Activated gamma-delta T cell (primary cell): ENCODE measurements around the gene CDK5RAP2.
"Not testable (repeated sequence)": the region's sequence is repeated elsewhere in the genome, so short reads cannot be mapped to it uniquely, and the experiment has no call there.

Source experiments
- DNase-seq: peaks from one replicate; lab custom pipeline; 2025; lab: John Stamatoyannopoulos, UW

CDK5RAP2 gene

GRCh38 chr9:120473608-120474007 lies 106.4 kb downstream of the CDK5RAP2 start:
- no peak for DNase-seq

- DNase-seq, result no peak
These were observed 114.1 kb downstream of the CDK5RAP2 start for GRCh38 chr9:120465685-120466407.

- no peak for DNase-seq
These were observed 115.0 kb downstream of the CDK5RAP2 start for GRCh38 chr9:120464887-120465421.

GRCh38 chr9:120464176-120464886 lies 115.6 kb downstream of the CDK5RAP2 start:
- DNase-seq, result no peak

DNA sequence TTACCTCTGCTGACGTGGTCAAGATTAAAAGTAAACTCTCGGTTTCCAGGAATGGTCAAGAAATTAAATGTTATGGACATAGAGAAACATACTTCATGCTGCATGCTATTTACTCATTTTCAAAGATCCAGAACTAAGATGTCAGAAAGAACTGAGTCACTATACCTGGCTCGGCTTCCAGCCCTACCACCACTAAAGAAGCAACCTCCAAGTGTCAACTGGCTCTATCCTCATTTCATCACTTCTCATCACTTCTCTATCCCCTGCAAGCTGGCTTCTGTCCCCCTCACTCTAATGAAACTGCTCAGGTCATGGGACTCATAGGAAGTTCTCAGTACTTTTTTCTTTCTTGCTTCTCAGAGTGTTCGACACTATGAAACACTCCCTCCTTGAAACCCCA lies 116.2 kb downstream of the CDK5RAP2 start:
- no peak for DNase-seq

DNA sequence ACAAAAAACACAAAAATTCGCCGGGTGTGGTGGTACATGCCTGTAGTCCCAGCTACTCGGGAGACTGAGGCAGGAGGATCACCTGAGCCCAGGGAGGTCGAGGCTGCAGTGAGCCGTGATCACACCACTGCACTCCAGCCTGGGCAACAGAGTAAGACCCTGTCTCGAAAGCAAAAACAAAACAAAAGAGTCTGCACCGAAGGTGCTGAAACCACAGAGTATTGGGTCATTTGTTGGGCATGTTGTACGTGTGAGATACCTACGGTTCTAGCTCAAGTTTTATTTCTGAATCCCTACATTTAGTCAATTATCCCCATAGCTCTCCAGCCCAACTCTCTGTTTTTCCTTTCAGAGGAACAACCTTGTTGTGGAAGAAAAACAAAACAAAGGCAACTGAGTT lies 118.3 kb downstream of the CDK5RAP2 start:
- not testable (repeated sequence) for DNase-seq

DNA sequence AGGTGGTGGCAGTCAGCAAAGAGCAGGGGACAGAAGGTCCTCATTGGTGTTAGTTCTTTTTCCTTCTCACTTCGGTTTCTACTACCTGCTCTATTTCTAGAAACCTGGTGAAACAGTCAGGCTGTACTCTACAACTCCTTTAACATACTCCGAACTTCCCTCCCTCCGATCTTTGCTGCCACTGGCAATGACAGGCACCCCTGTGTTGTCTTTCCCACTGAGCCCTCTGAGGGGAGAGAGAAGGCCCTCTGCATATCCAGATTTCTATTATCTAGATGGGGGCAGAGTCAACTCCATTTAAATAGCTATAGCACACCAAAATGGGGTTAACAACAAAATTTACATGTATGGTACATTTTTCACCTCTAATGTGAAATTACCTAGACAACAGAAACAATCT lies 123.7 kb downstream of the CDK5RAP2 start:
- DNase-seq, result no peak

- DNase-seq, result no peak
These were observed 125.5 kb downstream of the CDK5RAP2 start for GRCh38 chr9:120454467-120454866.

DNA sequence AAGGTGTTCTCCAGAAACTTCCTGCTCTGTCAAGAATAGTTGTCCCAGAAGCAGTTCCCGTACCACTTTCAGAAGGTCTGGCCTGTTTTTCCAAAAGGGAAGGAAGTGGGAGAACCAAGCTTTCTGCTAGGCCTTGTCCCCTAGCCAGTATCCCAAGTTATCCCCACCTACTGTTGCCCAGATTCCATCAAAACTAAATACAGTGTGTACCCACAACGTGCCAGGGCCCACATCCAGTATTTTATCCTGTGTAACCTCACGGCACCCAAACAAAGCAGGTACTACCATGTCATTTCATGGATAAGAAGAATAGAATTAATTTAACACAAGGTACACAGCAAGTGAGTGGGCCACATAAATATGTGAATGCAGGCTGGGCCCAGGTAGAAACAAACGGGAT lies 126.2 kb downstream of the CDK5RAP2 start:
- no peak for DNase-seq

- DNase-seq, result no peak
These were observed 127.3 kb downstream of the CDK5RAP2 start for GRCh38 chr9:120452631-120453030.

GRCh38 chr9:120450916-120451315 lies 129.1 kb downstream of the CDK5RAP2 start:
- no peak for DNase-seq

DNA sequence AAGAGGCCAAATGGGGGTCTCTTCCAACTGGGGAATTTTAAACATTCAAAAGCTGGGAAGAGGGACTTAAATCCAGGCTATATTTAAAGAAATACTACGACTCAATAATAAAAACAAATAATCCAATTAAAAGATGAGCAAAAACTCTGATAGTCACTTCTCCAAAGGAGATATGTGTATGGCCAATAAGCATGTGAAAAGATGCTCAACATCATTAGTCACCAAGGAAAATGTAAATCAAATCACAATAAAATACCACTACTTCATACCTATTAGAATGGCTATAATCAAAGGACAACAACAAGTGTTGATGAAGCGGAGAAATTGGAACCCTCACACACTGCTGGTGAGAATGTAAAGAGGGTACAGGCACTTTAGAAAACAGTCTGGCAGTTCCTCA lies 130.4 kb downstream of the CDK5RAP2 start:
- no peak for DNase-seq

- DNase-seq, result no peak
These were observed 131.9 kb downstream of the CDK5RAP2 start for GRCh38 chr9:120447959-120448500.

- DNase-seq, result no peak
These were observed 133.3 kb downstream of the CDK5RAP2 start for GRCh38 chr9:120446671-120447070.

DNA sequence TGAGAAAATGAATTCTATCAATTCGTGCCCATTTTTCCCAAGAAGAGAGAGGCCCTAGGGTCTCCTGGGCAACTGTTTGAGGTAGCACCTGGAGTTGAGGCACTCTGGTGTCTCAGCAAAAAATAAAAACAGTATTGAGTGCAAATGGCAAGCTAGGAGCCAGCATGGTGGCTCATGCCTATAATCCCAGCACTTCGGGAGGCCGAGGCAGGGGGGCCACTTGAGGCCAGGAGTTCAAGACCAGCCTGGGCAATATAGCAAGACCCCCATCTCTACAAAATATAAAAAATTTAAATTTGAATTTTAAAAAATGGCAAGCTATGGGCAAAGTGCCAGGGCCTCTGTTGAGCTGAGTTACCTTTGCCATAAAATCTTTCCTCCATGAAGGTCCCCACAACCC lies 136.0 kb downstream of the CDK5RAP2 start:
- no peak for DNase-seq

GRCh38 chr9:120443489-120443888 lies 136.5 kb downstream of the CDK5RAP2 start:
- DNase-seq, result no peak

GRCh38 chr9:120442308-120442995 lies 137.5 kb downstream of the CDK5RAP2 start:
- DNase-seq, result no peak

DNA sequence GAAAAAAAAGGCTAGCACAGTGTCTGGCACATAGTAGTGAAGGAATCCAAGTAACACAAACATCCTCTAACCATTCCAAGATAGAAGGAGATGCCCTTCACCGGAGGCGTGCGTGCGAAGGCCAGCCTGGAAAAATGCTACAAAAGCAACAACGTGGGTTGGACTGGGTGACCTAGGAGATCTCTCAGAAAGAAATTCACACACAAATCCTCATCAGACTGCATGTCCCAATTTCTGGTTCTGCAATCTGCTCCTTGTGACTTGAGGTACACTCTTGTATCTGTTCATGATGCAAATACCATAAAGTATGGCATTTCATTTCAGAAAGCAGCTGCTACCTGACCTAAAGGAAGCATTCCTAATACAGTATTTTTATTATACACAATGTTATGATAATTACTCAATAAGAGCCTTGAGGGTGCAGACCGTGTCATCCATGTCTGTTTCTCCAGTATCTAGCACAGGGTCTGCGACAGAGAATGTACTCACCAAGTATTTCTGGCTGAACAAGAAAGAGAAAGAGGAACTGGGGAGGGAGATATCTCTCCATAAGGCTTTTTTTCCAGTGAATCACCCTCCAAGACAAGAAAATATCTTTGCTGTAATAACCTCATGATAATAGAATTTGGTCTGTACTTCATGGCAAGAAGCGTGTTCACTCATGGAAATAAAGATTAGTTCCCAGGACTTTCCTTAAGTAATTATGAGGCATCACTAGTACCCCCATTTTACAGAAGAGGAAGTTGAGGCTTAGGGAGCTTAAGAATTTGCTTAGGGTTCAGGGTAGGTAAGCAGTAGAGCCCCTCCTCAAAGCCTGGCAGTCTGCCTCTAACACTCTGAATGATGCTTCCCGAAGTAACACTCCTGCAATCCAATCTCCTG lies 138.3 kb downstream of the CDK5RAP2 start:
- no peak for DNase-seq

DNA sequence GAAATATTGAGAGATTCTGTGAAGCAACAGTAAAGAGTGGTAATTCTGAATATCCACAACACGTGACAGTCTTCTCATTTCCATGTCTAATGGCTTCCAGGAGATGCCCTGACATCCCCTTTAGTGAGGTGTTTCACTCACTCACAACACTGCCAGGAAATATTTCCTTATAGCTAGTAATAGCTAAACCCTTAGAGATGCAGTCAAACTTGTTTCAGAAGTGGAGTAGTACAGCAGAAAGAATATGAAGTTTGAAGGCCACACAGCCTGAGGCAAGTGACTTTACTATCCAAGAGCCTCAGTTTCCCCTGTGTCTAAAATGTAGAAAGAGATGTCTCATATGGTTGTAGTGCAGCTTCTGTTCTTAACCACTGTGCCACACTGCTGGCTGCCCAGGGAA lies 139.2 kb downstream of the CDK5RAP2 start:
- no peak for DNase-seq

GRCh38 chr9:120439926-120440325 lies 140.0 kb downstream of the CDK5RAP2 start:
- DNase-seq, result no peak

- no peak for DNase-seq
These were observed 141.0 kb downstream of the CDK5RAP2 start for GRCh38 chr9:120438836-120439546.
